ENCODE measurements around the gene DYNC2I2.
"Not testable (repeated sequence)": the region's sequence is repeated elsewhere in the genome, so short reads cannot be mapped to it uniquely, and the experiment has no call there.

The DYNC2I2 gene

GRCh38 chr9:128656416-128657343, at the start of gene DYNC2I2:
DYNC2I2 (minus strand) TSS chr9:128656847; CDS start chr9:128656726, 121 bp downstream.
- peak; percentile 89 for DNase-seq (ENCODE audit: low read depth)

GRCh38 chr9:128706045-128706444, 49.4 kb upstream of the DYNC2I2 start:
- no peak for DNase-seq (ENCODE audit: low read depth)

- no peak for DNase-seq (ENCODE audit: low read depth)
Observed at GRCh38 chr9:128705051-128705965, 48.7 kb upstream of the DYNC2I2 start.

DNA sequence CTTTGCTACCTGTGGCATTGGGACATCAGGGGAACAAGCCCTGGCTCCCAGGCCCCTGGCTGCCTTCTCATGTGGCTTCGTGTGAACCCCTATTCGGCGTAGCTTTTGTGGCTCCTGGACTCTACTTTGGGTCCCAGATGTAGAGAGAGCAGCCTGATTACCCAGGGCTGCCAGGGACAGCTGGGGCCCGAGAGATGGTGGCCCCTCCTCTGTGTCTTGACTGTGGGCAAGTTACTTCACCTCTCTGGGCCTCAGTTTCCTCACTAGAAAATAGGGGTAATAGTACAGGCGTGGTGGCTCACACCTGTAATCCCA, 47.7 kb upstream of the DYNC2I2 start:
- DNase-seq (ENCODE audit: low read depth): no peak

- no peak for DNase-seq (ENCODE audit: low read depth)
Observed at GRCh38 chr9:128703616-128704355, 47.1 kb upstream of the DYNC2I2 start.

- no peak for DNase-seq (ENCODE audit: low read depth)
Observed at GRCh38 chr9:128702949-128703615, 46.4 kb upstream of the DYNC2I2 start.

GRCh38 chr9:128702445-128702948, 45.9 kb upstream of the DYNC2I2 start, which contains the start of gene PKN3:
PKN3 (plus strand) TSS chr9:128702503; CDS start chr9:128702916, 413 bp downstream.
- DNase-seq (ENCODE audit: low read depth): peak; percentile 65

DNA sequence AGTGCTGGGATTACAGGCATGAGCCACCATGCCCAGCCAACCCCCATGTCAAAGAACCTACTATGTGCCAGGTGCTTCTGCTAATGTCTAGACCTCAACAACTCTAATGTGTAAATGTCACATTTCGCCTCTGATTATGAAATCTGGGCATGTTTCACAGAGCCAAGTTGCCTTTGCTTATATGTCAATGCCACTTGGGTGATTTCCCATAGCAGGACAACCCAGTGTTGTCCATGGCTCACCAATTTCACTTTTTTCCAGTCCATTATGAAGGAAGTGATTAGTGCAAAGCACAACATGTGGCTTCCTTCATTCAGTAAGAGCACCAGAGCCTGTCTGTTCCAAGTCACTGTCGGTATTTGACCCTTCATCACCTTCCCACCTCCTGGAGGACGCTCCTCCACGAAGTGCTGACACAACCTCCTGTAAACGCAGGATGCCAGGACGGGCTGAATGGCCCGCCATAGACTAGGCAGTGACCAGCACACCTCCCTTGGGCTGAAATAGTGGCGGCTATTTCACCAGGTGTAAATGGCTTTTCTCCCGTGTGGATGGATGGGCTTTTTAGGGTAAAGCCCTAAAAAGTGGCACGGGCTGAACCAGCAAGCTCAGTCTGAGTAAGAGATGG, 44.7 kb upstream of the DYNC2I2 start:
- DNase-seq (ENCODE audit: low read depth): no peak

DNA sequence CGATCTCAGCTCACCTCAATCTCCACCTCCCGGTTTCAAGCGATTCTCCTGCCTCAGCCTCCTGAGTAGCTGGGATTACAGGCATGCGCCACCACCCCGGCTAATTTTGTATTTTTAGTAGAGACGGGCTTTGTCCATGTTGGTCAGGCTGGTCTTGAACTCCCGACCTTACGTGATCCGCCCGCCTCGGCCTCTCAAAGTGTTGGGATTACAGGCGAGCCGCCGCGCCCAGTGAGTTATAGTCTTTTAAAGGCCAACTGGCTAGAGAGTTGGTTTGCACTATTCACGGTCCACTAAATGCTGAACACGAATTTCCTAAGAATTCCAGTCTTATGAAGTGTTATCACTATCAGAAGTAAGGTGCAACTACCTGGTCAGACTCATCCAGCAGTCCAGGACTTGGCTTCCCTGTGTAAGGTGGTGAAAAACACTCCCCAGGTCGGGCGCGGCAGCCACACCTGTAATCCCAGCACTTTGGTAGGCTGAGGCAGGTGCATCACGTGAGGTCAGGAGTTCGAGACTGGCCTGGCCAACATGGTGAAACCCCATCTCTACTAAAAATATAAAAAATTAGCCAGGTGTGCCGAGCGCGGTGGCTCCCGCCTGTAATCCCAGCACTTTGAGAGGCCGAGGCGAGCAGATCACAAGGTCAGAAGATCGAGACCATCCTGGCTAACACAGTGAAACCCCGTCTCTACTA, 42.6 kb upstream of the DYNC2I2 start:
- not testable (repeated sequence) for DNase-seq (ENCODE audit: low read depth)

DNA sequence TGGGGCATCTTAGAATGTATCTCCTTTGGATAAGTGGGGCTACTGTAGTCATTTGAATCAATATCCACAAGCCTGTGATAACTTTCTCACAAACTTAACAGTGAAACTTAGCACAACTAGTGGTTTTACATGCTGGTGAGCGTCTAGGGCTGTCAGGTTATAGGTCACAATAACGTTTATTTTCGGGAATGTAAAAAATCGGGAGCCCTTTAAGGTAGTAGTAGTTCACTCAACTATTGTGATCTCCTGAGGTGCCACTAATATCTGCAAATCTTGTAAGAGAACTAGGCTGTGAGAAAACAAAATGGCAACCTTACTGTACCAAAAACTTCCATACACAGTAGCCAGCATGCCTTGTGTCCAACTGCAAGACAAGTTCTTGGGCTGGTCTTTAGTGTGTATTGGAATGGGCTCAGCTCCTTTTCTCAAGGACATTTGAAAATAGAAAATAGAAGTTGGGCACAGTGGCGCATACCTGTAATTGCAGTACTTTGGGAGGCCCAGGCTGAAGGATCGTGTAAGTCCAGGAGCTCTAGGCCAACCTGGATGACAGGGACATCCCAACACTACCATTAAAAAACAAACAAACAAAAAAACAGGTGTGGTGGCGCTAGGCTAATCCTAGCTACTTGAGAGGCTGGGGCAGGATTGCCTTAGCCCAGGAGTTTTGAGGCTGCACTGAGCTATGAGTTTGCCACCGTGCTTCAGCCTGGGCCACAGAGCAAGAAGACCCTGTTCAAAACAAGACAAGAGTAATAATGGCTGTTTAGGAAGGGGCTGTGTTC, 40.5 kb upstream of the DYNC2I2 start:
- DNase-seq (ENCODE audit: low read depth): no peak

GRCh38 chr9:128694344-128694743, 37.7 kb upstream of the DYNC2I2 start:
- DNase-seq (ENCODE audit: low read depth): no peak

DNA sequence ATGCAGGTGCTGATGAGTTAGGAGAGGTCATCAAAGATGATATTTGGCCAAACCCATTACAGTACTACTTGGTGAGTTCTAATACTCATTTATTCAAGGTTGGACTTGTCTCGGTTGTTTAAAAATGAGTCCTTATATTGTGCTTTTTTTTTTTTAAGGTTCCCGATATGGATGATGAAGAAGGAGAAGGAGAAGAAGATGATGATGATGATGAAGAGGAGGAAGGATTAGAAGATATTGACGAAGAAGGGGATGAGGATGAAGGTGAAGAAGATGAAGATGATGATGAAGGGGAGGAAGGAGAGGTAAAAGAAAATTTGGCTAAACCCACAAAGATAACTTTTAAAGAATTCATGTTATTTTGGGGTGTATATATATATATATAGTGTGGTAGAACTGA, 37.1 kb upstream of the DYNC2I2 start:
- DNase-seq (ENCODE audit: low read depth): not testable (repeated sequence)

DNA sequence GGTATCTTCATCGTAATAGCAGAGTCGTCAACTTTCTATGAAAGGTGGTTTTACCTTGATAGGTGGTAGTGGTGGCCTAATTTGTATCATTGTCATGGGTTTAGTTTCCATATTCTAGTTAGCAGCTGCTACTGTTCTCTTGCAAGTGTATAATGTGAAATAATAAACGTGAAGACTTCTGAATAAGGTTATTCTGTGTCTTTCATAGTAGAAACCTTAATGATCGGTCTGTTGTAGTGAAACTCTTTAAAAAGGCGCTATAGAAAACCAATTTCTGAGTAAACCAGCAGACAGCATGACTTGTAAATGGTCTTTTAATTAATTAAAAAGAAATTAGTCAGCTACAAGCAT, 34.0 kb upstream of the DYNC2I2 start:
- no peak for DNase-seq (ENCODE audit: low read depth)

DNA sequence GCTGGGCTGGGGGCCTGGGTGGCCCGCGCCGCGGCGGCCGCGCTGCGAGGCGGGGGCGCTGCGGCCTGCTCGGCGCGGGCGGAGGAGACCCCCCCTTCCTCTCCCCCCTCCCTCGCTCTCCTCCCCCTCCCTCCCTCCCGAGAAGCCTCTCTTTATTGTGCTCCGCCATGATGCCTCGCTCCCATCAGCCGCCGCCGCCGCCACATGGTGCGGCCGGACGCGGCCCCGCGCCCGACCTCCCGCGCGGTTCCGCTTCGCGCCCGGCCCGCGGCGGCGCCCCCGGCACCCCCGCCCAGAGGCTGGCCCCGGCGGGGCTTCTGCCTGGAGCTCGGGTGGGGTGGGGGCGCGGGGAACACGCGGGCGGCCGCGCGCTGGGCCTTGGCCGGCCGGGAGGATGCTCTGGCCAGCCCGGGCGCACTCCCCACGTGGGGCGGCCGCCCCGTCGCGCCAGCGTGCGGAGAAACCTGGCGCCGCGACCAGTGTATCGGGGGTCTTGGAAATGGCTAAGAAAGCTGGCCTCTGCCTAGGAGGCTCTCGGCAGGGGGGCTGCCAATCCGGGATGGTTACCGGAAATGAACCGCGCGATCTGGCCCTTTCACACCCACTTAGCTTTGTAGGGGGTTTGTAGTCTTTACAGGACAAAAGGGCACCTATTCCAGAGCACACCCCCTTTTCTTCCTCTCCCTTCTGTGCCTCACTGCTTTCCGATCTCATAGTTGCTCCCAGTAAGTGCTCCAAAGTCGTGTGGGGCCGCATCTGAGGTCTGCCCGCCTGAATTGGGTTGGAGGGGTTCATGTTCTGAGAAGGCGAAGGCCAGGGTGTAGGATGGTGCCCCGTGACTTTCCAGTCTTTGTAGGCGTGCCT, 33.4 kb upstream of the DYNC2I2 start:
- DNase-seq (ENCODE audit: low read depth): peak; percentile 46

- peak; percentile 54 for DNase-seq (ENCODE audit: low read depth)
Observed at GRCh38 chr9:128689293-128689774, 32.7 kb upstream of the DYNC2I2 start.

DNA sequence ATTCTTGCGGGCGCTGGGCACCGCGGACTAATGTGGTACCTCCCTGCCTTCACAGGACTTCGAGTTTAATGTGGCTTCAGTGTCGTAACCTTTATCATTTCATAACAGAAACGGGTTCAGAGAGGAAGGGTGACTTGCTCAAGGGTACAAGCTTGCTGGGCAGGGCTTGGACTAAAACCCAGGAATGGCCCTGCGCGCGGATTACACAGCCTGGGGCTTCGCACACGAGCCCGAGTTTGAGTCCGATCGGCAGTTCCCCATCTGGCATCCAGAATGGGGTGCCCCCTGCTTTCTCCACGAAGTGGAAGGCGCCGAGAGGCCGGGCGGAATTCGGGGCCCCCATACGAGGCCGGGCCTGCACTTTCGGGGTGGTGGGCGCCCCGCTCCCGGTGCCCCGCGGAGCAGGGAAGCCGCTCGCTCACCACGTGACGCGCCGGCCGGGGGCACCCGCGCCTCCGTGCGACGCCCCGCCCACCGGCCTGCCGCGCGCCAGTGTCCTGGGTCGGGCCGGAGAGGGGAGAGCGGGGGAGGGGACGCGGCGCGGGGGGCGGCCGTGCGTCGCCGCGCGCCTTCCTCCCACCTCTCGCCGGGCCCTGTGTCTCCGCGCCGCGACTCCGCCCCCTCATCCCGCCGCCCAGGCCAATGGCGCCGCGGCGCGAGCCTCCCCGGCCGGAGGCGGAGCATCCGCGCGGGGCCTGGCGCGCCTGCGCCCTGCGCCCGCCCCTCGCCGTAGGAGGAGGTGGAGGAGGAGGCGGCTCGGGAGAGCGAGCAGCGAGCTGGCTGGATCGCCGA, 32.0 kb upstream of the DYNC2I2 start, which contains the start of gene SET:
TSS of gene SET (plus strand) at position 722 of the 792 bp plus-strand sequence. CDS start 361 bp downstream, outside the sequence.
- DNase-seq (ENCODE audit: low read depth): peak; percentile 91

GRCh38 chr9:128687453-128687852, 30.8 kb upstream of the DYNC2I2 start:
- no peak for DNase-seq (ENCODE audit: low read depth)

Measured in iris pigment epithelial cell (primary cell).